ENCODE results near the gene FADD. TPM values are rescaled to one million over a fixed set of nuclear protein-coding genes. Genes with fewer than 3 reads are reported as not detected.
A peak's percentile ranks its signal among the peaks of the same experiment; 100 is the strongest.

The FADD gene
- total RNA-seq, 2 donors from 2014 or later, result 16.0 to 18.4 TPM

DNA sequence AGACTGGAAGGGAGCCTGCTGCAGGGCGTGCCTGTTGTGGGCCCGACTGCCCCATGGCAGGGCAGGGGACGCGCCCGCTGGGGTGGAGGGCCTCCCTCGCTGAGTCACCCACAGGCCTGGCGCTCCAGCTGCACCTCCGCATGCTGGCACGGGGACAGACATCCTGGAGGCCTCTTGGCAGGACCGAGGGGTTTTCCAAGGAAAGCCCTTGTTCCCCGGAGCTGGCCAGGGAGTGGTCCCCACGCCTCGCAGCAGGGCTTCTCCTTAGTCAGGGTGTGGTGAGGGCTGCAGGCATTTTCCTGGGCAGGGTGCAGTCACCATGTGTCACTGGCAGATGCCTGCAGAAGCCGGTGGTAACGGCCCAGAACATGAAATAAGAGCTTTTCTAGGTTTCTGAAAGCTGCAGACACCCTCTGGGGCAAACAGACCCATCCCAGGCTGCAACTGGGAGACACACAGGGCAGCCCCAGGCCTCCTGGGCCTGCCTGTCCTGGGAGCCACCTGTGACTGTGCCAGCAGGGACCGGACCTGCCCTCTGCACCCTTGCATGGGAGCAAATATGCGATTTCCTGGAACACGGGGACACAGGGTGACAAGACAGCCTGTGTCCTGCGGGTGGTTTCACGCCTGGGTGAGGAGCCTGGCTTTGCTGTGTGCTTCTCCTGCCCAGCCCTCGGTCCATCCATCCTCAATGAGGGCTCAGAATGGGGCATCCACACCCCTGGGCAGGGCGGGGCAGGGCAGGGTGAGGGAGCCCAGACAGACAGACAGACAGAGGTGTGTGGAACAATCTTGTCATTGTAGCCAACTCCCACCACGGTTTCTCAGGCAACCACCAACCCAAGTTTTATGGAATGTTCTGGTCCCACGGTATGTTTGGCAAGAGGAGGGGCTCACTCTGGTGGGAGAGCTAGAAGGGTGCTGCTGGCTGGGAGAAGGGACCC is 43.2 kb upstream of the FADD start:
- no peaks in the 10 kb centered on the region for H3K9me3 ChIP-seq
- 31% methylated on average over 24 of the region's 24 CpGs for WGBS
- H3K27ac ChIP-seq, result no peak overlapping the region
- peak; percentile 61 for DNase-seq (ENCODE audit: low spot score)
- no peak for TF ChIP-seq POLR2AphosphoS5 (IDR thresholded peaks at IDR 0.05)
- no peak for TF ChIP-seq POLR2A (IDR thresholded peaks at IDR 0.05)
- TF ChIP-seq, protein P1, sequence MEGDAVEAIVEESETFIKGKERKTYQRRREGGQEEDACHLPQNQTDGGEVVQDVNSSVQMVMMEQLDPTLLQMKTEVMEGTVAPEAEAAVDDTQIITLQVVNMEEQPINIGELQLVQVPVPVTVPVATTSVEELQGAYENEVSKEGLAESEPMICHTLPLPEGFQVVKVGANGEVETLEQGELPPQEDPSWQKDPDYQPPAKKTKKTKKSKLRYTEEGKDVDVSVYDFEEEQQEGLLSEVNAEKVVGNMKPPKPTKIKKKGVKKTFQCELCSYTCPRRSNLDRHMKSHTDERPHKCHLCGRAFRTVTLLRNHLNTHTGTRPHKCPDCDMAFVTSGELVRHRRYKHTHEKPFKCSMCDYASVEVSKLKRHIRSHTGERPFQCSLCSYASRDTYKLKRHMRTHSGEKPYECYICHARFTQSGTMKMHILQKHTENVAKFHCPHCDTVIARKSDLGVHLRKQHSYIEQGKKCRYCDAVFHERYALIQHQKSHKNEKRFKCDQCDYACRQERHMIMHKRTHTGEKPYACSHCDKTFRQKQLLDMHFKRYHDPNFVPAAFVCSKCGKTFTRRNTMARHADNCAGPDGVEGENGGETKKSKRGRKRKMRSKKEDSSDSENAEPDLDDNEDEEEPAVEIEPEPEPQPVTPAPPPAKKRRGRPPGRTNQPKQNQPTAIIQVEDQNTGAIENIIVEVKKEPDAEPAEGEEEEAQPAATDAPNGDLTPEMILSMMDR (IDR thresholded peaks at IDR 0.05), result no peak
- no peaks in the 10 kb centered on the region for H3K36me3 ChIP-seq
- no peaks in the 10 kb centered on the region for H3K4me1 ChIP-seq (replicated peaks)
- H3K27me3 ChIP-seq (replicated peaks; ENCODE audit: insufficient read depth), result no peaks in the 10 kb centered on the region
- intact Hi-C loops (cut with DNase I), result no loop called here
- no peak overlapping the region for H3K4me3 ChIP-seq

DNA sequence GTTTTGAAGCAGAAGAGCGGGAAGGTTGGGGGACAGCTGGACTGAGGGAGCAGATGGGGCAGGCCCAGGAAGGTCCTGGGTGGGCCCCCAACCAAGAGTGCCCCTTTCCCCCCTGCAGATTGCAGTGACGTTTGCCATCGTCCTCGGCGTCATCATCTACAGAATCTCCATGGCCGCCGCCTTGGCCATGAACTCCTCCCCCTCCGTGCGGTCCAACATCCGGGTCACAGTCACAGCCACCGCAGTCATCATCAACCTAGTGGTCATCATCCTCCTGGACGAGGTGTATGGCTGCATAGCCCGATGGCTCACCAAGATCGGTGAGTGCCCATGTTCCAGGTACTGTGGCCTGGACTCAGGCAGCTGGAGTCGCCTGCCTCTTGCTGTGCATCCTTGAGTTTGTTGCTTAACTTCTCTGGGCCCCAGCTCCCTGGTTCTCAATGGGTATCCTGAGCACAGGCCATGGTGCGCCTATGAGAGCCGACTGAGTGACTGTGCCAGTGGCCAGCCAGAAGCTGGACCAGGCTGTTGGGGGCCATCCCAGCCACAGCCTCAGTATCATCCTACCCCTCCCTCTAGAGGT is 42.0 kb upstream of the FADD start:
- intact Hi-C loops (cut with DNase I), result no loop called here
- H3K27ac ChIP-seq, result no peak overlapping the region
- DNase-seq (ENCODE audit: low spot score), result no peak
- no peak overlapping the region for H3K4me3 ChIP-seq
- H3K27me3 ChIP-seq (replicated peaks; ENCODE audit: insufficient read depth), result no peaks in the 10 kb centered on the region
- no peaks in the 10 kb centered on the region for H3K4me1 ChIP-seq (replicated peaks)
- WGBS, result 92% methylated on average over 17 of the region's 17 CpGs
- TF ChIP-seq POLR2A (IDR thresholded peaks at IDR 0.05) (no peak), POLR2AphosphoS5 (IDR thresholded peaks at IDR 0.05) (no peak)
- TF ChIP-seq, protein P1 (IDR thresholded peaks at IDR 0.05), result no peak
- H3K9me3 ChIP-seq, result no peaks in the 10 kb centered on the region
- no peaks in the 10 kb centered on the region for H3K36me3 ChIP-seq

DNA sequence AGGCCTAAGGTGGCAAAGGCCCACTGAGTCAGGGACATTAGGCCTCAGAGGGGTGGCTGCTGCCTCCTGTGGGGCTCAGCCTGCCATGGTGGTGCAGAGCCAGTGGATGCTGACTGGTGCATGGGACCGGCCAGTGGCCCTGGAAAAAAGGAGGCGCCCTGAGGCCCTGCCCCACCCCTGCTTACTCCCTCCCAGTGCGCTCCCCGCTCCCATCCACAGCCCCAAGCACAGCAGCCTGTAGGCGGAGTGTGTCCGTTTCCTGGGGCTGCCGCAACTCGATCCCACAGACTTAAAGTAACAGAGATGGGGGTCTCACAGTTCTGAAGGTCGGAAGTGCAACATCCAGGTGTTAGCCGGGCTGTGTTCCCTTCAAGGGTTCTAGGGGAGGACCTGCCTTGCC is 38.4 kb upstream of the FADD start:
- Histone ChIP-seq H3K36me3 (no peaks in the 10 kb centered on the region), H3K4me1 (replicated peaks) (peaks cover 4% of the 10 kb centered on the region), H3K27me3 (replicated peaks; ENCODE audit: insufficient read depth) (no peaks in the 10 kb centered on the region), H3K9me3 (no peaks in the 10 kb centered on the region), H3K27ac (no peak overlapping the region), H3K4me3 (no peak overlapping the region)
- intact Hi-C loops (cut with DNase I), result no loop called here
- TF ChIP-seq POLR2A (IDR thresholded peaks at IDR 0.05), result no peak
- TF ChIP-seq, protein P1 (IDR thresholded peaks at IDR 0.05), result no peak
- TF ChIP-seq POLR2AphosphoS5 (IDR thresholded peaks at IDR 0.05), result no peak
- no peak for DNase-seq (ENCODE audit: low spot score)
- 92% methylated on average over 10 of the region's 10 CpGs for WGBS

DNA sequence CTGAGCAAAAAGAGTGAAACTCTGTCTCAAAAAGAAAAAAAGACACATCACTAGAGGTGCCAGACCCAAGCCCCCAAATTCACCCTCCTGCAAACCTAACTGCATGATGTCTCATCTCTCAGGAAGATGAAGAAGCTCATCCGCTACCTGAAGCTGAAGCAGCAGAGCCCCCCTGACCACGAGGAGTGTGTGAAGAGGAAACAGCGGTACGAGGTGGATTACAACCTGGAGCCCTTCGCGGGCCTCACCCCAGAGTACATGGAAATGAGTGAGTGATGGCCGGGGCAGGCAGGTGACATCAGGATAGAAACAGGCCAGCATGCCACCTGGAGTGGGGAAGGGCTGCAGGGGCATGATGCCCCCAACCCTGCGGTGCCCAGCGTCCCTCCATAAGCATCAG is 36.0 kb upstream of the FADD start:
- 87% methylated on average over 9 of the region's 9 CpGs for WGBS
- no peak overlapping the region for H3K27ac ChIP-seq
- peaks cover 11% of the 10 kb centered on the region for H3K4me1 ChIP-seq (replicated peaks)
- H3K36me3 ChIP-seq, result no peaks in the 10 kb centered on the region
- no peaks in the 10 kb centered on the region for H3K9me3 ChIP-seq
- intact Hi-C loops (cut with DNase I), result no loop called here
- H3K4me3 ChIP-seq, result no peak overlapping the region
- H3K27me3 ChIP-seq (replicated peaks; ENCODE audit: insufficient read depth), result no peaks in the 10 kb centered on the region
- DNase-seq (ENCODE audit: low spot score), result no peak
- TF ChIP-seq POLR2A (IDR thresholded peaks at IDR 0.05) (no peak), POLR2AphosphoS5 (IDR thresholded peaks at IDR 0.05) (no peak)
- TF ChIP-seq, protein P1 (IDR thresholded peaks at IDR 0.05), result no peak

Measured in prostate gland (tissue), 2 donors.